GM21723 (cell line): ENCODE results near the gene TAL1.
"Not testable (repeated sequence)": the region's sequence is repeated elsewhere in the genome, so short reads cannot be mapped to it uniquely, and the experiment has no call there.

Source experiments
- ATAC-seq: cut with Tn5 transposase; IDR thresholded peaks from one replicate; pipeline ENCODE4 v1.9.1; 2021; ENCODE audit warnings: mild to moderate bottlenecking, moderate library complexity; ENCODE audit not compliant: unreplicated experiment

Gene TAL1

DNA sequence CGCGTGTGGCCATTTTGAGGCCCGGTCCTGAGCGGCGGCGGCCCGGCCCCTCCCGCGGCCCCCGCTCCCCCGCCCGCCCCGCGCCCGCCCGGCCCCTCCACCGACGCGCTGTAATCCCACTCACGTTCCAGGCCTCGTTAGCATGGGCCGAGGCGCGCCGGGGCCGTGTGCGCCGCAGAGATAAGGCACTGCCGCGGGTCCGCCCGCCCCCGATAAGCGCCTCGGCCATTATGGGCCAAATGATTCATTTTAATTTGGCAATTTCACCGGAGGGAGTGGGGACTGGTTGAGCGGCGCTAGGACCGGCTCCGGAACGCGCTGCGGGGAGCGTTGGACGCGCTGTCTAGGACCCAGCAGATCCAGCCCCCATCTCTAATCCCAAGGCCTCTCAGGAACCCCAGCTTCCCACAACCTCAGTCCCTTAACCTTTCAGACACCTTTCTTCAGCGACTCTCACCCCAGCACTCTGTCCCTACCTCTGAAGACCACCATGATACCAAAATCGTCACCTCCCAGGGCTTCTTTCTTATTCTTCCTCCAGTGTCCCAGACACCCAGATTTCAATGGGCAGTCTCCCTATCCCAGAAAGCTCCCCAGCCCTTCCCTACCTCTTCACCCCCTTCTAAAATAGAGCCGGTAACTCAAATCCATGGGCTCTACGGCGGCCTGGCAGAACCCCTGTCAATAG lies at the start of gene TAL1:
Gene TAL1 (minus strand): TSS at position 39 of the 688 bp plus-strand sequence. CDS start 6,337 bp downstream, outside the sequence.
- ATAC-seq = no peak

DNA sequence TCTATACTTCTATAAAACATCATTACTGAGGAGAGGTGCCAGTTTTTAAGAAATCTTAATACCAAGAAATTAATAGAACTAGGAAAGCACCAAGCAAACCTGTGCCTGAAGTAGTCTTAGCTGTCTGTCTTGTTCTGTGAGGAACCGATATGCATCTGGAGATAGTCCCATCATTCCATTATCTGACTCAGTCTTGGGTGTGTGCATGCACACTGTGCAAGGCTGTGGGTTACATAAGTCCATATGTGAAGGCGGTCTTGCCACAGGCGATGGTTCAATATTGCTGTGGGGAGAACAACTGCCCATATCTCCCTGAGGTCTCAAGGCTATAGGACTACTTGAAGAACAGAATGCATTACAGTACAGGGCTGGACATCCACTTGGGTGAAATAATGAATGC lies 48.1 kb upstream of the TAL1 start:
- ATAC-seq = no peak

DNA sequence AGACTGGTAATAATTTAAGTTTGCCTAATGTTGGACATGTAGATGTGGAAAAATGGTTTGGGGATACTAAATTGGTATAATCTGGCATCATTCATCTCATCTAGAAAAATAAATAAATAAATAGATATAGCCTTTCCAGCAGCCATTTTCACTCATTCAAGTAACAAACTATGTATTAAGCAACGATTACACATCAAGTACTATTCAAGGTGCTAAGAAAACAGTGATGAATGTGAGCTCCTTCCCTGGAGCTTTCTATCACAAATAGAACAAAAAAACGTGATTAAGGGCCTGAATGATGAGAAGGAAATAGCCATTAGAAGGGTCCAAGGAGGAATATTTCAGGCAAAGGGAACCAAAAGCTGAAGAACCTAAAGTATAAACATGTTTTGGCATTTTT lies 44.8 kb upstream of the TAL1 start:
- no peak for ATAC-seq

DNA sequence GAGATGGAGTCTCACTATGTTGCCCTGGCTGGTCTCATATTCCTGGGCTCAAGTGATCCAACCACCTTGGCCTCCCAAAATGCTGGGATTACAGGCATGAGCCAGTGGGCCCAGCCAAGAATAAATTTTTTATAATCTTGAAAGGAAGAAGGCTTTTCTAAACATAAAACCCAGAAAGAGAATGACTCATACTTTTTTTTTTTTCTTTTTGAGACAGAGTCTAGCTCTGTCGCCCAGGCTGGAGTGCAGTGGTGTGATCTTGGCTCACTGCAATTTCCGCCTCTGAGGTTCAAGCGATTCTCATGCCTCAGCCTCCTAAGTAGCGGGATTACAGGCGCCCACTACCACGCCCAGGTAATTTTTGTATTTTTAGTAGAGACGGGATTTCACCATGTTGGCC lies 43.8 kb upstream of the TAL1 start:
- not testable (repeated sequence) for ATAC-seq

DNA sequence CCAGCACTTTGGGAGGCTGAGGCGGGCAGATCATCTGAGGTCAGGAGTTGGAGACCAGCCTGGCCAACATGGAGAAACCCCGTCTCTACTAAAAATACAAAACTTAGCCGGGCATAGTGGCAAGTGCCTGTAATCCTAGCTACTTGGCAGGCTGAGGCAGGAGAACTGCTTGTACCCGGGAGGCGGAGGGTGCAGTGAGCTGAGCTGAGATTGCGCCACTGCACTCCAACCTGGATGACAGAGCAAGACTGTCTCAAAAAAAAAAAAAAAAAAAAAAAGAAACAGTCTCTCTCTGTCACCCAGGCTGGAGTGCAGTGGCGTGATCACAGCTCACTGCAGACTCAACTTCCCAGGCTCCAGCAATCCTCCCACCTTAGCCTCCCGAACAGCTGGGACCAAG lies 33.5 kb upstream of the TAL1 start:
- ATAC-seq = not testable (repeated sequence)

DNA sequence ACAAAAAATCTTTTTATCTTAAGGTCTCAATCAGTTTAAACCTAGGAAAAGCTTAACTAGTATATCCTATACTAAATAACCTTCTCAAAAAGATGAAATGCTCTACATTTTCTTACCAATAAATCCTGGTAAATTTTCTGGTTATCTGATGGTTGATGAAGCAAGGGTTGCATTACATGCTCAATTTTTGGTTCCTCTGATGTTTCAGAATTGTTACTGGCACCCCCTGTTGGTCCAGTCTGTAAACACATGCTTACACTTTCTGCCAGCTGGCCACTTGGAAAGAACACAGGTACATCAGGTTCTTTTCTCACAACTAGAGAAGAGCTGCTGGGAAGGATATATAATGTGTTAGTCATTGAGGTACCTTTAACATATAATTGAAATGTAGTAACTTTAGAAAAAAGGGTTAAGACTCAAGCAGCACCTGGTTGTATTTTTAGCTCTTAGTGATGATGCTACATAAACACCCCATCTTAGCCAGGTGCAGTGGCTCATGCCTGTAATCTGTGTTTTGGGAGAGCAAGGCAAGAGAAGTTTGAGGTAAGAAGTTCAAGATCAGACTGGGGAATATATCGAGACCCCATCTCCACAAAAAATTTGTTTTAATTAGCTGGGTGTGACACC lies 30.9 kb upstream of the TAL1 start:
- ATAC-seq = no peak

DNA sequence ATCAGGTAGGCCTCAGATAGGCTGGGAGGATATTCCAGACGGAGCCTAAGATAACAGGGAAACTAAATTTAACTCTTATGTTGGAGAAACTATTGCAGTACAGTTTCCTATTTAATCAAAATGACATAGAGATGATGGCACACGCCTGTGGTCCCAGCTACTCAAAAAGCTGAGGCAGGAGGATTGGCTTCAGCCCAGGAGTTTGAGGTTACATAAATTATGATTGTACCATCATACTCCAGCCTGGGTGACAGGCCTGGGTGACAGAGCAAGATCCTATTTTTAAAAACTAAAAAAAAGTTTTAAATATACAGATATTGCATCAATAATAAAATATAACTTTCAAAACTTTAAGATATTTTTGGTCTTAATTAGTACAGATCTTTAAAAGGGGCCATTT lies 25.2 kb upstream of the TAL1 start:
- ATAC-seq = no peak

DNA sequence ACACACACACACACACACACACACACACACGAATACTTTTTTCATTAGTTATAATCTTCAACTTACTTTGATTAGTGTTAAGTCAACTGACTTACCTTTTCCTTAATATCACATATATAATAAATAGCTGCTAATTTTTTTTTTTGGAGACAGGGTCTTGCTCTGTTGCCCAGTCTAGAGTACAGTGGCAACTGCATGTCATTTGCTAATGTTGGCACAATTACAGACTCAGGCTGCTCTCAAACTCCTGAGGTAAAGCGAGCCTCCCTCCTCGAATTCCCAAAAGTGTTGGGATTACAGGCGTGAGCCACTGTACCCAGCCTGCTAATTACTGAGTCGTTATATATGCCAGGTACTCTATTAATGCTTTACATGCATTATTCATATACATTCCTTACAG lies 20.8 kb upstream of the TAL1 start:
- ATAC-seq = no peak

DNA sequence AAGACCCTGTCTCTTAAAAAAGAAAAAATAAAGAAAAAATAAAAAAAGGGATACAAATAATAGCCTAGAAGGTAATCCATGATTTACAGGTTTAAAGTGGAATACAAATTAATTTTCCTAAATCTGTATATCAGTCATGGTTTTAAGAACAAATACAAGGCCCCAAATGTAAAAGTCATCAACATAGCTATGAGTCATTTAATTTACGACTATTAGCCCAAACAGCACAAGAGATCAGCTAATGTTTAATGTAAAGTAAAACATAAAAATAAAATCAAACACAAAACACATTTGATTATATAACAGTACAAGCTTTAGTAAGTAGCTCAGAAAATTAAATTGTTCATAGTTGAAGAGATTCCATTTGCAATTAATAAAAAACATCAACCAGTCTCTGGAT lies 20.3 kb upstream of the TAL1 start:
- ATAC-seq = no peak

DNA sequence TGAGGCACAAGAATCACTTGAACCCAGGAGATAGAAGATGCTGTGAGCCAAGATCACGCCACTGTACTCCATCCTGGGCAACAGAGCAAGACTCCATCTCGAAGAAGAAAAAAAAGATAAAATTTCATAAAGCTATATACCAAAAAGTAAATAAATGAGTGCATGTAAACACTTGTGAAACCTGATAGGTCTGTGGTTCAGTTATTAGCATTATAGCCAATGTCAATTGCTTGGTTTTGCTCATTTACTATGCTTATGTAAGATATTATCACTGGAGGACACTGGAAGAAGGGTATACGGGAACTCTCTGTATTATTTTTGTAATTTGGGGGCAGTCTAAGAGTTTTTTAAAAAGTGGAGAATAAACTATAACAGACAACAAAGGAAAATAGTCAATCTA lies 17.7 kb upstream of the TAL1 start:
- no peak for ATAC-seq

DNA sequence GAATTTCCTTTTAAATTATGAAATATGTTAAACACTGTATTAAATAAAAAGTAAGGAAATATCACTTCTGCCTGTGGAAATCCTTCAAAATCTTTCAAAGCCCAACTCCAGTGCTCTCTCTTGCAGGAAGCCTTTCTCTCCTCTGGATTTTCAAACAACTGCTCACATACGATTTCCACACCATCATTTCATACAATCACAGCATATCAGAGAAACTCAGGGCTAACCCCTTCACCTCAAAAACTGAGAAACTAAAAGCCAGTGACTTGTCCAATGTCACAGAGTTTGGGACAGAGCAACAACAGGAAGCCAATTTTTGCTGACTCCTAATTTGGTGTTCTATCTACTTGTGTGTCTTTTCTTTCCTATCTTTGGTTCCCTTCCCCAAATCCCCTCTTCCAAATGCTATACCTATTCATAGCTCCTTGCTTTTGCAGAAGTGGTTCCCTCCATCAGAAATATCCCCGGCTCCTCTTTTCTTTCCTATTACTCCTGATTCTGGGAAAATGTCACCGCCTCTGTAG lies 12.4 kb upstream of the TAL1 start:
- ATAC-seq = no peak

DNA sequence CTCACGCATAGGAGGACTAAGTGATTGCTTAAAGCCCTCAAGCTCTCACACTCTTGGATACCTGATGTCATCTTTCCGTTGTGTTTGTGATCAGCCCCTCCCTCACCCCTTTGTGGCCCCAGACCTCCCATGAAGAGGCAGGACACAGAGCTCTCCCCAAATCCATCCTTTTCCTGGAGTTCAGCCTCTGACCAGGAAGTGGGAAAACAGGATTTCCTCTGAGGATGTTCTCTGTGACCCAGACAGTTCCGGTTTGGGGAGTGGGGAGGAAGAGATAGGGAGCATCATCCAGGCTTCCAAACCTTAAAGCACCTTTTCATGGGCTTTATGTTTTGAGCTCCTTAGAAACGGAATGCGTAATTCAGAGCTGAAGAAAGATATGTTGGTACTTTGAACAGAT lies 11.9 kb upstream of the TAL1 start:
- no peak for ATAC-seq

DNA sequence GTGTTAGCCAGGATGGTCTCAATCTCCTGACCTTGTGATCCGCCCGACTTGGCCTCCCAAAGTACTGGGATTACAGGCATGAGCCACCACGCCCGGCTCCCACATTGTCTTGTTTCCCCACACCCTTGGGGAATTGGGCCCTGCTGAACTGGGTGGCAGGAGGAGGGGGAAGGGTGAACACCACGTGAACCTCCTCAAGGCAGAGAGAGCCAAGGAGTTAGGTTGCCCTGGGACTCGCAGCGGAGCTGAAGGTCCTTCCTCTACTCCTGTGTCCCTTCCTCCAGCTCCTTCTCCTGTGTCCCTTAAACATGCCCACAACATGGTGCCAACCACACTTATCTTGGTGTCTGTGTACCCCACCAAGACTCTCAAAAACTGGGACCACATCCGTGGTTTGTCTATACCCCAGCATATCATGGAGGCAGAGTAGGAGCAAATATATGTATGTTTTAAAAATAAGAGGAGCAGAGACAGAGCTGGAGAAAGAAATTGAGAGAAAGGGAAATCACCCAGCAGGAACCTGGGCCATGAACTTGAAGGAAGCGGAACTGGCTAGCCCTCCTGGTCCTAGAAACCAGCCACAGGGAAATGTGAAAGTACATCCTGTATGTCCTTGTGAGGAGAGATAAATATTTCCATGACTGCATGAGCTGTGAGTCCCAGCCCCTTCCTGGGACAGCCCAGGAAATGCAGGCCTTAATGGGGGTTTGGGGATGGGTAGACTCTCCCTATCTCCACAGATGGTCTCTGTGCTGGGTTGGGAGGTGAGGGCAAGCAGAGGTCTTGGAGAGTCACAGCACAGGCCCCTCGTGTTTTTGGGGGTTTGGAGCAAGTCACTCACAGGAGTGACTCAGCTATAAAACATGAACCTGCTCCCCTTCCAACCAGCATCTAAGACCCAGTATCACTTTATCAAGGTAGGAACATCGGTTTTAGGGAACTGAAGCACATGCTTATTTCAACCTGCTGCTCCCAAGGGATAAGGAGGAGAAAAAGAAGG lies 9.4 kb upstream of the TAL1 start:
- no peak for ATAC-seq

DNA sequence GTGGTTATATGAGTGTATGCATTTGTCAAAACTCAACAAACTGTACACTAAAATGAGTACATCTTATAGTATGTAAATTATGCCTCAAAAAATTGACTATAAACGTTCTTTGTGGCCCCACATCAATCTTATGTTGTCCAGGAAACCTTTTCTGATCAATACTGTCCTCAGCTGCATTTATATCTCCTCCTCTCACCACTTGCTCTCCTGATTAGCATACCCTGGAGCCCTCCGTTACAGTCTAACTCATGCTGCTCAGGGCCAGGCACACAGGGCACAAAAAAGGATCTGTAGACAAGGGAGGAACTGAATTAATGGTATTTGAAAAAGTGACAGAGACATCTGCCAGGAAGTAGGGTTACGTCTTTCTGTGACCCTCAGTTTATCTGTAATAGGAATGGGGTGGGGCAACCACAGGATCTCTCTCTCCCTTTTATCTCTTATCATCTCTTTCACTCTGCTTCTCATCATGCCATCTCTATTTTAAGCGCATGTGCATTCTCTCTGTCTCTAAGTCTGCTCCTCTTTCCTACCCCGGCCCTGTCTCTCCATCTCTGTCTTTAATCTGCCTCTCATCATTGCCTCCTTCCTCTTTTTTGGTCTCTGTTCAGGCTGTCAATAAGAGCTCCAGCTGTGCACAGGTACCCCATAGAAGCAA lies 7.0 kb upstream of the TAL1 start:
- ATAC-seq = no peak

DNA sequence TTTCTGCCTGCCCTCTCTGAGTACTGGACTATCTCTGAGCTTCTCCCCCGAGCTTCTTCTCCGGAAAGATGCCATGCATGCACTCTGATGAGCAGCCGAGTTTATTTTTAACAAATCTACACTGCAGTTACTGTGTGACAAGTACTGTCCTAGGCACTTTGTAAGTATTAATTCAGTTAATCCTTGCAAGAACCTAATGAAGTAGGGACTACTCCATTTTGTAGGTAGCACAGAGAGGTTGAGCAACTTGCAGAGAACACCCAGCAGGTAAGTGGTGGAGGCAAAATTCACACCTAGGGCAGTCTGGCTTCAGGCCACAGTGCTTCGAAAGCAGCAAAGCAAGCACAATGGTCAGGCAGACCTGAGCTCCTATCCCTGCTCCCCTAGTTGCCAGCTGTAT lies 3.8 kb upstream of the TAL1 start:
- ATAC-seq = no peak

DNA sequence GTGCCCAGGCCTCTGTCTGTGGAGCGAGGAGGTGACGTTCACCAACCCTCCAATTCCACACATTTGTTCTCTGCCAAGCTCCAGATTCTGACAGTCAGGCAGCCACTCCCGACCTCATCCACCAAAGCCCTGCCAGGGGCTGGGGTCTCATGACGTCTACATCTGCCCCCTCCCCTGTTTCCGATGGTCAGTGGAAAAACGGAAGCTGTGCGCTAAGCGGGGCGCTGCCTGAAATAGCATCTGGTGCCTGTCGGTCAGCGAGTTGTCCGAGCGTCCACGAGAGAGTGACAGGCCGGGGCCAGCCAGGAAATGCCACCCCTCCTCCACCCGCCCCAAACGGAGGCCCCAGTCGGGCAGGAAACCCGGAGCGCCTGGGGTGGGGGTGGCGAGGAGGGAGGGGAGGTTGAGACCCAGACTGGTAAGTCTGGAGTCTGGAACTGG lies 3.2 kb upstream of the TAL1 start:
- no peak for ATAC-seq

DNA sequence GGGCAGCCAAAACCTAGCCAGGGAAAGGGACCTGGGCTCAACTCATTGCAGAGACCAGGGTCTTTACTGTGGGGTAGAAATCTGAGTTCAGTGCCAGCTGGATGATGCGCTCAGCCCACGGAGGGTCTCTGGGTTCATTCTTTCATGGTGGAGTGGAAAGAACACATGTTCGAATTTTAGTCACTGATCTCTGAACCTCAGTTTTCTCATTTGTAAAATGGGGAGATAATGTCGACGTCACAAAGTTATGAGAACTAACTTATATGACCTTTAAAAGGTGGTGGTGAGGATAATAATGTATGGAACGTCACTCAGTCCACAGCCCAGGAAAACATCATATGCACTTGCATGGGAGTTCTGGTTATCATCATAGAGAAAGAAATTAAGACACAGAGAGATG lies 1.2 kb upstream of the TAL1 start:
- no peak for ATAC-seq

DNA sequence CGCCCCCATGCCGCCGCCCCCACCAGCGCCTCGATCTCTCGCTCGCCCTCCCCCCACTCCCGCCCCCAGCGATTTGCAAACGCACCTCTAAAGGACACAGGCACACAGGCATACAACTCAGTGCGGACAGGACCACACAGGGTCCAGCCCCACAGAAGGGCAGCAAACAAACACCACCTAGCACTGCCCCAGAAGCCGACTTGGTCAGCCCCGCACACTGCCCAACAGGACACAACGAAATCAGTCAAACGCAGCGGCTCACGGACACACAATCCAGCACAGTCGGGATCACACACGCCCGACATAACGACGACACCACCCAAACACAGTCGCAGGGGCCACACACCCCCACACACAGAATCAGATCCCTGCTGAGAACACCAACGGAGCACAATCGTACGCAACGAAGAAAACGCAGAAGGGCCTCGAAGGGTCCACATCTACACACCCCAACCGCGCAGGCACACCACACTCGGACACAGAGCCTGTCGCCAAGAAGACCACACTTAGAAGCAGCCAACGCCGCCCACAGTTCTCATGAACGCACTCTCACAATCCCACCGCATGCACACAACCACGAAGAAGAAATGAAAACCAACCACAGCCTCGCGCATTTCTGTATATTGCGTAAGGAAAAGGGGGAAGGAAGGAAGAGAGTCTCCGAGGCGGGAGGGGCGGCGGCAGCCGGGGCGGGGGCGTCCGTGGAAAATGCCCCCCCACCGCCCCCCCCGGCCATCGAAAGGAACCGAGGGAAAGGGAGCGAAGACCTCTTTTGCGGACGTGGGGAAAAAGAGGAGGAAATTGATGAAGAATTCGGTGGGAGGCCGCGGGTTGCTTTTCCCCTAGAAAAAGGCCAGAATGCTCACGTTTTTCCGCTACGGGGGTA lies 481 bp downstream of the TAL1 start:
- ATAC-seq = no peak

DNA sequence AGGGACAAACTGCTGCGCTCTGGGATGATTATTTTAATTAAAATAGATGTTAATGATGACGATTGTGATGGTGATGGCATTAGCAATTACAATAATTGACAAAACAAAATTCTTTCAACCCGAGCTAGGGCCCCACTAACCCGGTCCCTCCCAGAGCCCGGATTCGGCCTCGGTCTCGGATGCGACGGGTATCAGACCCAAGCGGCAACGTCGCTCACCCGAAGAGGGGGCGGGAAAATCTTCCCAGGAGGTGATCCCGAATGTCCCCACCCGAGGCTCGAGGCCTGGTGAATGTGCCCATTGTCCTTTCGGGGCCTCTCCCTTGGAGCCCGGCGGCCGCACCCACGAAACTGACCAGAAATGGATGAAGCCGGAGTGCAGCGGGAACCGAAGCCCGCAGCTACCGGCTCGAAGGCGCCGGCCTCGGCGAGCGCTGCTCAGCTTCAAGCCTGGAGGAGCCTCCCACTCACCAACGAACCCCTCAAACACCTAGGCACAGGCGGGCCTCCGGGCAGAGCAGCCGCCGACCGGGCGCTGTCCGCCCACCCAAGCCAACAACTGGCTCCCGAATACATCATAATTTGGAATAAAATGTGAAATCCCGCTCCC lies 1.2 kb downstream of the TAL1 start:
- ATAC-seq = no peak
